ENCODE data around the gene NCOA1. TPM values are rescaled to one million over a fixed set of nuclear protein-coding genes. Genes with fewer than 3 reads are reported as not detected.

Gene NCOA1
- polyA plus RNA-seq, 3 donors from 2014 or later: 21.2 to 35.0 (median 25.6) TPM

DNA sequence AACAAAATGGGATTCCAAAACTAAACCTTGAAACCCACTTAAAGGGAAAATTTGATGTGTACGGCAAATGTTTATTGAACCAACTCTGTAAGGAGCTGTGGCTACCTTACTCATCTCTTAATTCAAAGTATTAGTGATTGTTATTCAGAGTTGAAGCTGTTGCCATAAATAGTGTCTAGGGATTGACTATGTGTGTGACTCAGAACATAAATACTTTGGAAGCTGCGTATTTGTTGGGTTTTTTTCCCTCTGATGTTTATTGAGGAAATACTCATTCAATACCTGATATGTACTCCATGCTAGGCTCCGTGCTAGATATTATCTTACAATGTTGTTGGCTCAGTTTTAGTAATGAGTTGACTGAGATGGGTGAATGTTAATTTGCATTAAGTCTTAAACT lies 211.7 kb downstream of the NCOA1 start:
- H3K27me3 Mint-ChIP-seq (ENCODE audit: low read depth in 3 of 3): peaks cover 0 to 2% (median 0%) of the 10 kb centered on the region in 3 donors
- peaks cover 4 to 36% (median 13%) of the 10 kb centered on the region in 3 donors for H3K36me3 Mint-ChIP-seq
- H3K4me3 Mint-ChIP-seq: no peak overlapping the region
- H3K27ac Mint-ChIP-seq: peak overlapping the region in 1 of 6 donors; percentile 55
- H3K4me1 Mint-ChIP-seq: peaks cover 0 to 1% of the 10 kb centered on the region in 2 donors
- DNase-seq: no peak
- H3K9me3 Mint-ChIP-seq: no peaks in the 10 kb centered on the region

DNA sequence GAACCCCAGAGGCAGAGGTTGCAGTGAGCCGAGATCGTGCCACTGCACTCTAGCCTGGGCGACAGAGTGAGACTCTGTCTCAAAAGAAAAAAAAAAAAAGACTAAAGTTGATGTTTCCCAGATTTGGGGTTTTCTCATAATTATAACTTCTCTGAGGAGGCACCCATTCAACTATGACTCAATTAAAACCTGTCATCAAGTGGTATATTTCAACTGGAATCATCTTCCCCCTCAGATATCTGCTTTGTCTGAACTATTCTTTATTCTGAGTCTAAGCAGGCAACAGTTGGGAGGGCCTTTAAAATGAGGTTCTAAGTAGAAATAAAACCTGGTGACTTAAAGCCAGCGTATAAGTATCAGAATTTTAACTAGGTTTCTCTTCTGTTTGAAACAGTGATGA lies 213.6 kb downstream of the NCOA1 start:
- peaks cover 0 to 2% (median 0%) of the 10 kb centered on the region in 3 donors for H3K27me3 Mint-ChIP-seq (ENCODE audit: low read depth in 3 of 3)
- H3K27ac Mint-ChIP-seq: peak overlapping the region in 1 of 6 donors; percentile 19
- H3K36me3 Mint-ChIP-seq: peaks cover 5 to 41% (median 18%) of the 10 kb centered on the region in 3 donors
- H3K9me3 Mint-ChIP-seq: no peaks in the 10 kb centered on the region
- peaks cover 5 to 6% of the 10 kb centered on the region in 2 donors for H3K4me1 Mint-ChIP-seq
- DNase-seq: no peak
- H3K4me3 Mint-ChIP-seq: no peak overlapping the region

DNA sequence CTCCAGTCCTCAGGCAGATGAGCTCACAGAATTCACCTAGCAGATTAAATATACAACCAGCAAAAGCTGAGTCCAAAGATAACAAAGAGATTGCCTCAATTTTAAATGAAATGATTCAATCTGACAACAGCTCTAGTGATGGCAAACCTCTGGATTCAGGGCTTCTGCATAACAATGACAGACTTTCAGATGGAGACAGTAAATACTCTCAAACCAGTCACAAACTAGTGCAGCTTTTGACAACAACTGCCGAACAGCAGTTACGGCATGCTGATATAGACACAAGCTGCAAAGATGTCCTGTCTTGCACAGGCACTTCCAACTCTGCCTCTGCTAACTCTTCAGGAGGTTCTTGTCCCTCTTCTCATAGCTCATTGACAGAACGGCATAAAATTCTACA lies 216.1 kb downstream of the NCOA1 start:
- no peak overlapping the region for H3K4me3 Mint-ChIP-seq
- peak overlapping the region in 3 of 6 donors; percentile 36 to 65 (median 46) for H3K27ac Mint-ChIP-seq
- H3K4me1 Mint-ChIP-seq: peaks cover 5 to 6% of the 10 kb centered on the region in 2 donors
- H3K36me3 Mint-ChIP-seq: peaks cover 13 to 54% (median 31%) of the 10 kb centered on the region in 3 donors
- peaks cover 0 to 2% (median 0%) of the 10 kb centered on the region in 3 donors for H3K27me3 Mint-ChIP-seq (ENCODE audit: low read depth in 3 of 3)
- H3K9me3 Mint-ChIP-seq: no peaks in the 10 kb centered on the region
- no peak for DNase-seq

DNA sequence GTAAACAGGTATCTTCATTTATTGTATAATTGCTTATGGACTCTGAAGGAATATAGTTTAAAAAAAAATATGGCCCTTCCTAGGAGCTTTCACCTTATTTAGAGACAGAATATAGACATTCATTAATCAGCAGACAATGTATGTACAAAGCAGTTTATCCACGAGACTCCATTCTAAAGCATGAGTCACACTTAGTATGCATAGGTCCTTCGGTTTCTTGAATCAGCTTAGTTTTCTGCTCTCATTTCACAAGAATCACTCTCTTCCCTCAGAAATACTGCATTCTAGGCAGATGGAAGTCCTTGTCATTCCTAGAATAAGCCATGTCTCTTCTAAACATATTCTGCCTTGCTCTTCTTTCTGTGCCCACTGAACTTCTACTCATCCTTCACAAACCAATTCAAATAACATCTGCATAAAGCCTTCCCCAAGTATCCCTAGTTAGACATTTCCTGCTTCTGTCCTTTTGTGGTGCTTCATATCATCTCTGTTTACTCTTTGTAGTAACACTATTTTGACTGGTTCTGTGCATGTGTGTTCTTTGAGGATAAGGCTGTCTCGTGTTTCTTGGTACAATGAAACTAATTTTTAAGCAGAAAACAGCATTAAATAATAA lies 217.6 kb downstream of the NCOA1 start:
- no peak for DNase-seq
- peaks cover 4 to 6% of the 10 kb centered on the region in 2 donors for H3K4me1 Mint-ChIP-seq
- H3K36me3 Mint-ChIP-seq: peaks cover 24 to 62% (median 42%) of the 10 kb centered on the region in 3 donors
- no peak overlapping the region for H3K4me3 Mint-ChIP-seq
- no peaks in the 10 kb centered on the region for H3K9me3 Mint-ChIP-seq
- peak overlapping the region in 5 of 6 donors; percentile 44 to 62 (median 55) for H3K27ac Mint-ChIP-seq
- peaks cover 0 to 5% (median 0%) of the 10 kb centered on the region in 3 donors for H3K27me3 Mint-ChIP-seq (ENCODE audit: low read depth in 3 of 3)

DNA sequence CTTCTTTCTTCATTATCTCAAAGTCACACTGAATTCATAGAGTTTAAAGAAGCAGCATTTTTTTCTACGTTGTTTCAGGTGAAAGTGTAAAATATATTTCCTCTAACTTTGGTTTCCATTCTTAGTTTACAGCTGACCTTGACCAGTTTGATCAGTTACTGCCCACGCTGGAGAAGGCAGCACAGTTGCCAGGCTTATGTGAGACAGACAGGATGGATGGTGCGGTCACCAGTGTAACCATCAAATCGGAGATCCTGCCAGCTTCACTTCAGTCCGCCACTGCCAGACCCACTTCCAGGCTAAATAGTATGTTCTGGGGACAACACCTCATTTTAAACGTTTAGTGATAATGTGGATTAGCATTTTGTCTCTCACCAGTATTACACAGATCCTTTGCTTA lies 219.8 kb downstream of the NCOA1 start:
- Mint-ChIP-seq H3K9me3 (no peaks in the 10 kb centered on the region), H3K36me3 (peaks cover 44 to 73% (median 47%) of the 10 kb centered on the region in 3 donors), H3K4me1 (peaks cover 4 to 12% of the 10 kb centered on the region in 2 donors), H3K27me3 (ENCODE audit: low read depth in 3 of 3) (peaks cover 0 to 5% (median 0%) of the 10 kb centered on the region in 3 donors), H3K4me3 (no peak overlapping the region), H3K27ac (peak overlapping the region in 2 of 6 donors; percentile 24 to 28)
- no peak for DNase-seq

DNA sequence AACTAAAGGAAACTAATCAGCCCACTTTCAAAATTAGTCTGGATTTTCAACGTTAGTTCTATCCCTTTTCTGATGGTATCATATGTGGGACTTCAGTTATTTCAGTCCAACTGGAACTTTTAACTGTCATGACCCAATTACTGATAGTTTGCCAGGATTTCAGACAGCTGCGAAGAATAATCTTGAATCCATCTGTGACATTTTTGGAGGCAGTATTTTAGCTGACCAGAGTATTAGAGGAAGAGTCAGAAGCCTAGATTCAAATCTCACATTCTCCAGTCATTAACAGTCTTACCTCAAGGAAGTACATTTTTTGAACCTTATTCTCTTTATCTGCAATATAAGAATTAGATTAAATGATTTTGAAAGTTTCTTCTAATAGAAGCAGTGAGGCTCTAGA lies 220.8 kb downstream of the NCOA1 start:
- peaks cover 0 to 4% (median 0%) of the 10 kb centered on the region in 3 donors for H3K27me3 Mint-ChIP-seq (ENCODE audit: low read depth in 3 of 3)
- DNase-seq: no peak
- peak overlapping the region in 4 of 6 donors; percentile 33 to 60 (median 44) for H3K27ac Mint-ChIP-seq
- peaks cover 4 to 12% of the 10 kb centered on the region in 2 donors for H3K4me1 Mint-ChIP-seq
- peaks cover 47 to 77% (median 51%) of the 10 kb centered on the region in 3 donors for H3K36me3 Mint-ChIP-seq
- H3K4me3 Mint-ChIP-seq: no peak overlapping the region
- H3K9me3 Mint-ChIP-seq: no peaks in the 10 kb centered on the region

DNA sequence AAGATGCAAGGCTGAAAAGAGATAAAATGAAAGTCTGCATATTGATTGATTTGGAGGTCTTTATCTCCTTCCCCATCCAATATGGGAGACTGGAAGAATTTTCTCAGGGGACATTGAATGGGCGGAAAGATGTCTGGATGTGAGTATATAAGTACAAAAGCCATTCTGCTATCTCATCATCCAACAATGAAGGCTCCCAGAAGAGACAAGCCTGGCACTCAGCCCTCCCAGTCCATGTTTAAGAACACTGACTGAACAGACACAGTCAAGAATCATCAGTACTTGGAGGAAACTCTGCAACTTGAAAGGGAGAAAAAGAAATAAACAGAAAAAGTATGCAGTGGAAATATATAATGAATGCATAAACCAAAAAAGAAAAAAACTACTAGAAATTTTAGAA lies 221.2 kb downstream of the NCOA1 start:
- no peak overlapping the region for H3K4me3 Mint-ChIP-seq
- H3K4me1 Mint-ChIP-seq: peaks cover 4 to 12% of the 10 kb centered on the region in 2 donors
- peaks cover 0 to 4% (median 2%) of the 10 kb centered on the region in 3 donors for H3K27me3 Mint-ChIP-seq (ENCODE audit: low read depth in 3 of 3)
- peak overlapping the region in 2 of 6 donors; percentile 33 to 42 for H3K27ac Mint-ChIP-seq
- H3K36me3 Mint-ChIP-seq: peaks cover 46 to 77% (median 55%) of the 10 kb centered on the region in 3 donors
- no peaks in the 10 kb centered on the region for H3K9me3 Mint-ChIP-seq
- no peak for DNase-seq

DNA sequence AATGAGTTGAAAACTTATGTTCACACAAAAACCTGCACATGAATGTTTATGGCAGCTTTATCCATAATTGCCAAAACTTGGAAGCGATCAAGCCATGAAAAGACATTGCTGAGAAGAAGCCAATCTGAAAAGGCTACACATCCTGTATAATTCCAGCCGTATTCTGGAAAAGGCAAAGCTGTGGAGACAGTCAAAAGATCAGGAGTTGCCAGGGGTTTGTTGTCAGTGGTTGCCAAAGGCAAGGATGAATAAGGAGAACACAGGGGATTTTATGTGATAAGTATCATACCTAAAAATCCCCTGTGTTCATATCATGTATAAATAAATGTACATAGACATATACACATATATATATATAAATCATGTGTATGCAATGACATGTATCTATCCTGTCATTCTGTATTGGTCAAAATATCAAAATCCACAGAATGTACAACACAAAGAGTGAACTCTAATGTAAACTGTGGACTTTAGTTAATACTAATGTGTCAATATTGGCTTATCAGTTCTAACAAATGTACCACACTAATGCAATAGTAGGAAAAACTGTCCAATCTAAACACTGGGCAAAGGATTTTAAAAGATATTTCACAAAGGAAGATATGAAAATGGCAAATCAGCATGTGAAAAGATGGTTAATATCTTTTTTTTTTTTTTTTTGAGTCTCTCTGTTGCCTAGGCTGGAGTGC lies 226.4 kb downstream of the NCOA1 start:
- H3K27me3 Mint-ChIP-seq (ENCODE audit: low read depth in 3 of 3): peaks cover 0 to 5% (median under 1%) of the 10 kb centered on the region in 3 donors
- DNase-seq: no peak
- H3K9me3 Mint-ChIP-seq: no peaks in the 10 kb centered on the region
- peaks cover 32 to 59% (median 48%) of the 10 kb centered on the region in 3 donors for H3K36me3 Mint-ChIP-seq
- peak overlapping the region in 1 of 6 donors; percentile 14 for H3K27ac Mint-ChIP-seq
- peaks cover 13 to 39% of the 10 kb centered on the region in 2 donors for H3K4me1 Mint-ChIP-seq
- H3K4me3 Mint-ChIP-seq: no peak overlapping the region

DNA sequence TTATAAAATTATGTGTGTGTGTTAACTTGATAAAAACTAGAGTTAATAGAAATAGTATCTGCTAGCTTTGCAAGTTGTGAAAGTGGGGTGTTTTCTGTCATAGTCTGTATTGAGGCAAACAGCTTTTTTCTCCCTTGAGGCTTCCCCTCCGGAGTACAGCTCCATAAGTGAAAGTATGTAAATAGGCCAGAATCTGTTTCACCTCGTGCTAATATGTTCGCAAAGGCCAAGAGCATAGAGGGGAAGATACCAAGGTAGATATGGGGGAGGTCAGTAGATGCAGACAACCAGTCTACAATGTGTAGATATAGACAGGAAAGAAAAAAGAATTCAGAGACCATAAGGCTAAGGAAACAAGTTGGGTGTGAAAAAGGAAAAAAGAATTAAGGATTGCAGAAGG lies 229.3 kb downstream of the NCOA1 start:
- H3K9me3 Mint-ChIP-seq: no peaks in the 10 kb centered on the region
- peaks cover 26 to 50% of the 10 kb centered on the region in 2 donors for H3K4me1 Mint-ChIP-seq
- peaks cover 0 to 5% (median 0%) of the 10 kb centered on the region in 3 donors for H3K27me3 Mint-ChIP-seq (ENCODE audit: low read depth in 3 of 3)
- H3K4me3 Mint-ChIP-seq: peak overlapping the region in 1 of 5 donors; percentile 22
- DNase-seq: no peak
- peak overlapping the region; percentile 38 to 77 (median 69) for H3K27ac Mint-ChIP-seq
- H3K36me3 Mint-ChIP-seq: peaks cover 19 to 34% (median 26%) of the 10 kb centered on the region in 3 donors

DNA sequence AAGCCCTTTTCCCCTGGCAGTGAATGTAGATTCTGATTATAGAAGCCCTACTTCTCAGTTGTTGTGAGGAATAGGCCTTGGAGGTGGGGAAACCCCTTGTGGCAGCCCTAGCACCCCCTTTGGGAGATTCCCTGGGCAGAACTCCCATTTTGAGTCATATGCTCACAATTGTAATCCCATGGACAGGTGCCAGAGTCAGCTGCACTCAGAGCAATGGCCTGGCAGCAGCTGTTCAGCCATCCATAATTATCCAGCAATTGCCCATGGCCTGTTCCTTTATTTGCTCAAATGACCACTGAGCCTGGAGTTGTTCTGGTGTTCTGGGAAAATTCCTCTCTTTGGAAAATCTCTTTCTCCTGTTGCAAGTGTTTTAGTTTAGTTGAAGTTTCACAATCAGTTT lies 230.4 kb downstream of the NCOA1 start:
- no peaks in the 10 kb centered on the region for H3K9me3 Mint-ChIP-seq
- peaks cover 17 to 28% (median 21%) of the 10 kb centered on the region in 3 donors for H3K36me3 Mint-ChIP-seq
- DNase-seq: no peak
- H3K27ac Mint-ChIP-seq: peak overlapping the region; percentile 44 to 77 (median 72)
- H3K27me3 Mint-ChIP-seq (ENCODE audit: low read depth in 3 of 3): peaks cover 0 to 5% (median 0%) of the 10 kb centered on the region in 3 donors
- no peak overlapping the region for H3K4me3 Mint-ChIP-seq
- H3K4me1 Mint-ChIP-seq: peaks cover 26 to 50% of the 10 kb centered on the region in 2 donors

DNA sequence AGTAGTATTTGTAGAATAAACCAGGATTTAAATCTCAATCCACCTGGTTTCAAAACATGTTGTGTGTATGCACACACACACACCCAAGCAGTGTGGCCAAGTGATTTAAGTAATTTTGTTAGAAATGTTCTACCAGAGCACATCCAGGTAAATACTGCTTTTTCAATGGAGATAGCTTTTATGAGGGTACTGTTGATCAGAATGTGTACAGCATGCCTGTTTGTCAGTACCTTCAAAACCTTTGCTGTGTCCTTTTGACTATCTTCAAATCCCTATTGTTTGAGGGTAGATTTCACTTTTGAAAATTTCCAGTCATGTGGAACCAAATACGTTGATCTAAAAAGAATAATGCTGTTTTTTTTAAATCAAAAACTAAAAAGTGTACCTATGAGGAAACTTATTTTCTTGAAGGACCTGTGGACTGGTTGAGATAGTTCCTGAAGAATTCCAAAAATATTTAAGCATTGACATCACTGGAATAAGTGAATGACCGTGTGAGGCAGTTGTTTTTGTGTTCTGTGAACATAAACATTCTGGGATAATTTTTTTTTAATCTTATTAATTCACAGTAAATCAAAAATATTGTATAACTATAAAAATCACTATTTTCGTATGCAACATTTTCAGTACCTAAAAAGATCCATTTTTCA lies 231.2 kb downstream of the NCOA1 start:
- Mint-ChIP-seq H3K27ac (peak overlapping the region in 5 of 6 donors; percentile 27 to 75 (median 44)), H3K36me3 (peaks cover 11 to 23% (median 17%) of the 10 kb centered on the region in 3 donors), H3K27me3 (ENCODE audit: low read depth in 3 of 3) (peaks cover 0 to 3% (median 0%) of the 10 kb centered on the region in 3 donors), H3K9me3 (no peaks in the 10 kb centered on the region), H3K4me3 (no peak overlapping the region), H3K4me1 (peaks cover 27 to 50% of the 10 kb centered on the region in 2 donors)
- DNase-seq: no peak

DNA sequence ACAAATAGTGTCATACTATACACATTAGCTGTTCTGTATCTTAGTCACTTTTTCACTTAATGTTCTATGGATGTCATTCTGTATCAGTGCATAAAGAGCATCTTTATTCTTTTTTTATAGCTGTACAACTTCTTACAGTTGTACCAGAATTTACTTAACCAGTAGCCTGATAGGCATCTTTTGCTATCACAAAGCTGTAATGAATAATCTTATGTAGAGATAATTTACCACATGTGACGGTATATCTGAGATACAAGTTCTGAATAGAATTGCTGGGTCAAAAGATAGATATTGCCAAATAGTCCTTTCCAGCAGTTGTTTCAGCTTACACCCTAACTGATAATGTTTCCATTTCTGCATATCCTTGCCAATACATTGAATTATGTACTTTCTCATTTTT lies 232.1 kb downstream of the NCOA1 start:
- Mint-ChIP-seq H3K9me3 (no peaks in the 10 kb centered on the region), H3K4me1 (peaks cover 28 to 52% of the 10 kb centered on the region in 2 donors), H3K27ac (peak overlapping the region in 3 of 6 donors; percentile 27 to 75 (median 68)), H3K36me3 (peaks cover 8 to 18% (median 15%) of the 10 kb centered on the region in 3 donors), H3K27me3 (ENCODE audit: low read depth in 3 of 3) (no peaks in the 10 kb centered on the region), H3K4me3 (no peak overlapping the region)
- no peak for DNase-seq

DNA sequence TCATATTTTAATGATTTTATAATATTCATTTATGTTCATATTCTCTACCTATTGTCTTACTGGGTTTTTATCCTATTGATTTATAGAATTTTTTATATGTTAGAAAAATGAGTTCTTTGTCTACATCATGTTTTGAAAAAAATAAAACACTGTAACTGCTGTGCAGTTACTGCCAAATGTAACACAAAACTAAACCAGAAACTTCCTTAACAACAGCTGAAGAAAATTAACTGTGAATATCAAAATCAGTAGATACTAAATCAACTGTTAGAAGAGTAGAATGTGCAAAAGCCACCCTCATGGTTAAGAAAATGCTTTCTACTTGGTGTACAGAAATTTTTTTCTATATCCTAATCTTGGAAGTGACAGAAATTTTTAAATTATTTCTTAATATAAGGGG lies 232.6 kb downstream of the NCOA1 start:
- Mint-ChIP-seq H3K36me3 (peaks cover 9 to 16% (median 15%) of the 10 kb centered on the region in 3 donors), H3K9me3 (no peaks in the 10 kb centered on the region), H3K4me1 (peaks cover 28 to 56% of the 10 kb centered on the region in 2 donors), H3K27me3 (ENCODE audit: low read depth in 3 of 3) (no peaks in the 10 kb centered on the region), H3K4me3 (no peak overlapping the region), H3K27ac (peak overlapping the region in 4 of 6 donors; percentile 34 to 82 (median 54))
- no peak for DNase-seq
